ENCODE results near the gene CNPPD1. TPM values are rescaled to one million over a fixed set of nuclear protein-coding genes. Genes with fewer than 3 reads are reported as not detected.
A peak's percentile ranks its signal among the peaks of the same experiment; 100 is the strongest.

Gene CNPPD1
- total RNA-seq, 1 experiment from 2014 or later, result 32.8 TPM

- ATAC-seq, result no peak
- no peak for TF ChIP-seq CREB1 (CRISPR knock-in tag; IDR thresholded peaks at IDR 0.05)
- no peak for TF ChIP-seq FOXK1 (CRISPR knock-in tag; IDR thresholded peaks at IDR 0.05)
- TF ChIP-seq, protein P1, sequence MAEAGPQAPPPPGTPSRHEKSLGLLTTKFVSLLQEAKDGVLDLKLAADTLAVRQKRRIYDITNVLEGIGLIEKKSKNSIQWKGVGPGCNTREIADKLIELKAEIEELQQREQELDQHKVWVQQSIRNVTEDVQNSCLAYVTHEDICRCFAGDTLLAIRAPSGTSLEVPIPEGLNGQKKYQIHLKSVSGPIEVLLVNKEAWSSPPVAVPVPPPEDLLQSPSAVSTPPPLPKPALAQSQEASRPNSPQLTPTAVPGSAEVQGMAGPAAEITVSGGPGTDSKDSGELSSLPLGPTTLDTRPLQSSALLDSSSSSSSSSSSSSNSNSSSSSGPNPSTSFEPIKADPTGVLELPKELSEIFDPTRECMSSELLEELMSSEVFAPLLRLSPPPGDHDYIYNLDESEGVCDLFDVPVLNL (CRISPR knock-in tag; IDR thresholded peaks at IDR 0.05; ENCODE audit: borderline replicate concordance, low read depth), result no peak
- TF ChIP-seq HMGXB4 (CRISPR knock-in tag; IDR thresholded peaks at IDR 0.05), result no peak
- TF ChIP-seq, protein P2, sequence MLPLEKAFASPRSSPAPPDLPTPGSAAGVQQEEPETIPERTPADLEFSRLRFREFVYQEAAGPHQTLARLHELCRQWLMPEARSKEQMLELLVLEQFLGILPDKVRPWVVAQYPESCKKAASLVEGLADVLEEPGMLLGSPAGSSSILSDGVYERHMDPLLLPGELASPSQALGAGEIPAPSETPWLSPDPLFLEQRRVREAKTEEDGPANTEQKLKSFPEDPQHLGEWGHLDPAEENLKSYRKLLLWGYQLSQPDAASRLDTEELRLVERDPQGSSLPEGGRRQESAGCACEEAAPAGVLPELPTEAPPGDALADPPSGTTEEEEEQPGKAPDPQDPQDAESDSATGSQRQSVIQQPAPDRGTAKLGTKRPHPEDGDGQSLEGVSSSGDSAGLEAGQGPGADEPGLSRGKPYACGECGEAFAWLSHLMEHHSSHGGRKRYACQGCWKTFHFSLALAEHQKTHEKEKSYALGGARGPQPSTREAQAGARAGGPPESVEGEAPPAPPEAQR (CRISPR knock-in tag; IDR thresholded peaks at IDR 0.05), result no peak
- TF ChIP-seq, protein P3, sequence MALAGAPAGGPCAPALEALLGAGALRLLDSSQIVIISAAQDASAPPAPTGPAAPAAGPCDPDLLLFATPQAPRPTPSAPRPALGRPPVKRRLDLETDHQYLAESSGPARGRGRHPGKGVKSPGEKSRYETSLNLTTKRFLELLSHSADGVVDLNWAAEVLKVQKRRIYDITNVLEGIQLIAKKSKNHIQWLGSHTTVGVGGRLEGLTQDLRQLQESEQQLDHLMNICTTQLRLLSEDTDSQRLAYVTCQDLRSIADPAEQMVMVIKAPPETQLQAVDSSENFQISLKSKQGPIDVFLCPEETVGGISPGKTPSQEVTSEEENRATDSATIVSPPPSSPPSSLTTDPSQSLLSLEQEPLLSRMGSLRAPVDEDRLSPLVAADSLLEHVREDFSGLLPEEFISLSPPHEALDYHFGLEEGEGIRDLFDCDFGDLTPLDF (CRISPR knock-in tag; IDR thresholded peaks at IDR 0.05), result no peak
- TF ChIP-seq NR1H2 (CRISPR knock-in tag; IDR thresholded peaks at IDR 0.05), result no peak
- no peak for TF ChIP-seq EMX1 (CRISPR knock-in tag; IDR thresholded peaks at IDR 0.05)
- DNase-seq (ENCODE audit: low spot score), result no peak
- no peaks in the 10 kb centered on the region for H3K9me3 Mint-ChIP-seq
- peaks cover 22% of the 10 kb centered on the region for H3K4me1 Mint-ChIP-seq
- no peak overlapping the region for H3K27ac Mint-ChIP-seq
- ChIA-PET POLR2A (interaction anchor here (0.9 to 1.2 kb wide), 3 partner anchors 77 to 119 kb away, joined by 3 to 7 read pairs (median 3); partner anchors contain the start of gene TUBA4B), CTCF (interaction anchor here (0.5 to 1.9 kb wide), 9 partner anchors 18 to 172 kb away, joined by 3 to 18 read pairs (median 4); partner anchors contain the start of genes GLB1L, STK16 and ZFAND2B)
- peaks cover 7% of the 10 kb centered on the region; the same call in 1 of the 2 replicates for H3K36me3 Mint-ChIP-seq
- no peaks in the 10 kb centered on the region for H3K27me3 Mint-ChIP-seq (ENCODE audit: low read depth)
- peak overlapping the region; percentile 88 for H3K4me3 Mint-ChIP-seq
Measured at GRCh38 chr2:219175486-219175885, 1.2 kb downstream of the CNPPD1 start.

- ATAC-seq, result no peak
- ChIA-PET CTCF (interaction anchor here (1.2 kb wide), 1 partner anchor 17 kb away, joined by 3 read pairs; no protein-coding TSS in a partner anchor), POLR2A (no interaction called here)
- DNase-seq (ENCODE audit: low spot score), result no peak
- Mint-ChIP-seq H3K27ac (no peak overlapping the region), H3K27me3 (ENCODE audit: low read depth) (no peaks in the 10 kb centered on the region), H3K4me1 (peaks cover 22% of the 10 kb centered on the region), H3K4me3 (peak overlapping the region; percentile 16; the same call in 1 of the 2 replicates), H3K9me3 (no peaks in the 10 kb centered on the region), H3K36me3 (peaks cover 7% of the 10 kb centered on the region; the same call in 1 of the 2 replicates)
- TF ChIP-seq FOXP1 (CRISPR knock-in tag; IDR thresholded peaks at IDR 0.05; ENCODE audit: borderline replicate concordance), result no peak
- TF ChIP-seq ZNF232 (CRISPR knock-in tag; IDR thresholded peaks at IDR 0.05), result no peak
- TF ChIP-seq IRF1 (CRISPR knock-in tag; IDR thresholded peaks at IDR 0.05), result no peak
Measured at GRCh38 chr2:219174801-219175200, 1.9 kb downstream of the CNPPD1 start.

GRCh38 chr2:219174146-219174545, 2.6 kb downstream of the CNPPD1 start:
- Mint-ChIP-seq H3K9me3 (no peaks in the 10 kb centered on the region), H3K4me3 (peak overlapping the region; percentile 16; the same call in 1 of the 2 replicates), H3K4me1 (peaks cover 20% of the 10 kb centered on the region), H3K27ac (no peak overlapping the region), H3K27me3 (ENCODE audit: low read depth) (no peaks in the 10 kb centered on the region), H3K36me3 (peaks cover 7% of the 10 kb centered on the region; the same call in 1 of the 2 replicates)
- DNase-seq (ENCODE audit: low spot score) (no peak), ATAC-seq (no peak)
- ChIA-PET POLR2A (no interaction called here), CTCF (interaction anchor here (0.9 kb wide), 1 partner anchor 144 kb away, joined by 3 read pairs; no protein-coding TSS in a partner anchor)
- no peak for TF ChIP-seq SP1 (CRISPR knock-in tag; conservative IDR thresholded peaks at IDR 0.05)
- TF ChIP-seq CBFB (CRISPR knock-in tag; IDR thresholded peaks at IDR 0.05; ENCODE audit: low read depth), result no peak
- no peak for TF ChIP-seq SMAD4 (CRISPR knock-in tag; IDR thresholded peaks at IDR 0.05)
- TF ChIP-seq TEAD1 (CRISPR knock-in tag; IDR thresholded peaks at IDR 0.05), result no peak
- TF ChIP-seq FOXK1 (CRISPR knock-in tag; IDR thresholded peaks at IDR 0.05), result no peak
- no peak for TF ChIP-seq RORB (CRISPR knock-in tag; IDR thresholded peaks at IDR 0.05)
- TF ChIP-seq AR (CRISPR knock-in tag; IDR thresholded peaks at IDR 0.05), result no peak
- TF ChIP-seq, protein P4, sequence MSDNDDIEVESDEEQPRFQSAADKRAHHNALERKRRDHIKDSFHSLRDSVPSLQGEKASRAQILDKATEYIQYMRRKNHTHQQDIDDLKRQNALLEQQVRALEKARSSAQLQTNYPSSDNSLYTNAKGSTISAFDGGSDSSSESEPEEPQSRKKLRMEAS (CRISPR knock-in tag; IDR thresholded peaks at IDR 0.05), result no peak
- no peak for TF ChIP-seq FOXJ3 (CRISPR knock-in tag; IDR thresholded peaks at IDR 0.05; ENCODE audit: borderline replicate concordance)
- TF ChIP-seq SMAD3 (CRISPR knock-in tag; IDR thresholded peaks at IDR 0.05; ENCODE audit: borderline replicate concordance), result no peak
- no peak for TF ChIP-seq CREM (CRISPR knock-in tag; IDR thresholded peaks at IDR 0.05)
- no peak for TF ChIP-seq GTF2I (CRISPR knock-in tag; conservative IDR thresholded peaks at IDR 0.05)
- no peak for TF ChIP-seq JUN (CRISPR knock-in tag; IDR thresholded peaks at IDR 0.05)
- TF ChIP-seq ZNF121 (CRISPR knock-in tag; IDR thresholded peaks at IDR 0.05), result no peak
